Left lung (tissue), 10 donors: ENCODE data around the gene COL6A1. TPM values are rescaled to one million over a fixed set of nuclear protein-coding genes. Genes with fewer than 3 reads are reported as not detected.
A peak's percentile ranks its signal among the peaks of the same experiment; 100 is the strongest.
"Not testable (repeated sequence)": the region's sequence is repeated elsewhere in the genome, so short reads cannot be mapped to it uniquely, and the experiment has no call there.

Experiments
- ATAC-seq: fragments of 200-7000 bp; cut with Tn5 transposase; one replicate; pipeline ENCODE4 v1.9.1; 2020; ENCODE audit warnings: moderate library complexity
- DNase-seq, 4 donors: peaks; one replicate each; pipeline ENCODE4 v3.0.0-alpha.2; 2013 to 2020
- H3K27ac ChIP-seq, 2 donors: fragments of 200-600 bp; sonication (generic) in 1 of 2; one replicate each; pipeline versions ENCODE4 v1.5.0 to v1.8.0; 2020 to 2021
- H3K27me3 ChIP-seq, 2 donors: fragments of 200-600 bp; sonication (generic) in 1 of 2; one replicate each; pipeline versions ENCODE4 v1.5.0 to v1.8.0; 2020 to 2021
- H3K36me3 ChIP-seq, 2 donors: fragments of 200-600 bp; sonication (generic) in 1 of 2; one replicate each; pipeline versions ENCODE4 v1.5.0 to v1.8.0; 2020 to 2021
- H3K4me1 ChIP-seq, 2 donors: fragments of 200-600 bp; one replicate each; pipeline ENCODE4 v1.8.0; 2021
- H3K4me3 ChIP-seq, 2 donors: fragments of 200-600 bp; sonication (generic) in 1 of 2; one replicate each; pipeline versions ENCODE4 v1.5.0 to v1.8.0; 2020 to 2021; ENCODE audit warnings: mild to moderate bottlenecking in 1 of 2
- H3K9me3 ChIP-seq, 2 donors: fragments of 200-600 bp; sonication (generic) in 1 of 2; one replicate each; pipeline versions ENCODE4 v1.5.0 to v1.8.0; 2020 to 2021
- CTCF ChIP-seq, 2 donors: fragments of 200-600 bp; sonication (generic) in 1 of 2; IDR thresholded peaks; one replicate each; pipeline versions ENCODE4 v1.5.0 to v1.8.0; 2021; ENCODE audit warnings: antibody characterized with exemption in 2 of 2
- intact Hi-C, 2 donors: fragments of 100-400 bp; cut with DNase I; formaldehyde crosslinking; loops; one replicate each; pipeline versions ENCODE4 v1.11.2 to v1.14.2; 2022
- polyA plus RNA-seq, 6 donors: library from polyadenylated mRNA; unstranded; fragments of 120-200 nt; gene quantifications; one replicate each; pipeline ENCODE4 v1.2.1, GENCODE V29; 2013; ENCODE audit not compliant: insufficient read length in 6 of 6
- total RNA-seq, 2 donors: library from RNA; stranded (reverse); fragmentation: NEBNext Ultra II Directional; extraction: Animal tissue kit (Norgen Biotek cat#: 25700); gene quantifications; one replicate each; pipeline ENCODE4 v1.2.1, GENCODE V29; 2021
- donor health status: DM: no; HTN: yes; CAD: no.
- donor health status: DM: no; HTN: no; CAD: no.

COL6A1 gene
- total and polyA plus RNA-seq, 8 donors: 272 to 574 (median 341) TPM

GRCh38 chr21:46040707-46041106 lies 59.1 kb downstream of the COL6A1 start:
- no peak for TF ChIP-seq CTCF (IDR thresholded peaks at IDR 0.05)

GRCh38 chr21:46041183-46041582 lies 59.6 kb downstream of the COL6A1 start:
- ATAC-seq: no peak
- Histone ChIP-seq H3K27me3 (no peaks in the 10 kb centered on the region), H3K27ac (no peak overlapping the region), H3K36me3 (no peaks in the 10 kb centered on the region), H3K9me3 (no peaks in the 10 kb centered on the region), H3K4me1 (no peaks in the 10 kb centered on the region), H3K4me3 (no peak overlapping the region)
- intact Hi-C loops: no loop called here
- DNase-seq: no peak
- TF ChIP-seq CTCF (IDR thresholded peaks at IDR 0.05): no peak

More at GRCh38 chr21:46040707-46041106, 59.1 kb downstream of the COL6A1 start:
- Histone ChIP-seq H3K4me3 (no peak overlapping the region), H3K27me3 (no peaks in the 10 kb centered on the region), H3K9me3 (no peaks in the 10 kb centered on the region), H3K36me3 (no peaks in the 10 kb centered on the region), H3K4me1 (peaks cover 0 to 4% of the 10 kb centered on the region in 2 donors), H3K27ac (no peak overlapping the region)
- ATAC-seq: no peak
- no peak for DNase-seq
- intact Hi-C loops: no loop called here

GRCh38 chr21:46045154-46045553 lies 63.6 kb downstream of the COL6A1 start:
- Histone ChIP-seq H3K4me1 (peaks cover 0 to 4% of the 10 kb centered on the region in 2 donors), H3K9me3 (no peaks in the 10 kb centered on the region), H3K4me3 (no peak overlapping the region), H3K27me3 (peaks cover 0 to 12% of the 10 kb centered on the region in 2 donors), H3K36me3 (no peaks in the 10 kb centered on the region), H3K27ac (no peak overlapping the region)
- no peak for TF ChIP-seq CTCF (IDR thresholded peaks at IDR 0.05)
- no peak for ATAC-seq
- intact Hi-C loops: no loop called here
- DNase-seq: no peak

- H3K27me3 ChIP-seq: peaks cover 0 to 25% of the 10 kb centered on the region in 2 donors
- DNase-seq (peak in 1 of 4 donors; percentile 24), ATAC-seq (no peak)
- no peak overlapping the region for H3K4me3 ChIP-seq
- peaks cover 0 to 4% of the 10 kb centered on the region in 2 donors for H3K4me1 ChIP-seq
- H3K27ac ChIP-seq: no peak overlapping the region
- H3K9me3 ChIP-seq: no peaks in the 10 kb centered on the region
- no peak for TF ChIP-seq CTCF (IDR thresholded peaks at IDR 0.05)
- no peaks in the 10 kb centered on the region for H3K36me3 ChIP-seq
- intact Hi-C loops: no loop called here
Observed at GRCh38 chr21:46046471-46046870, 64.9 kb downstream of the COL6A1 start.

- H3K27ac ChIP-seq, H3K9me3 ChIP-seq, H3K4me1 ChIP-seq, H3K4me3 ChIP-seq, H3K36me3 ChIP-seq, intact Hi-C loops, ATAC-seq: not testable (repeated sequence)
- peaks cover 0 to 29% of the 10 kb centered on the region in 2 donors for H3K27me3 ChIP-seq
- DNase-seq: peak in 1 of 4 donors; percentile 50
Observed at GRCh38 chr21:46046906-46047305, 65.3 kb downstream of the COL6A1 start.
